ENCODE measurements around the gene INPP4B.

DNA sequence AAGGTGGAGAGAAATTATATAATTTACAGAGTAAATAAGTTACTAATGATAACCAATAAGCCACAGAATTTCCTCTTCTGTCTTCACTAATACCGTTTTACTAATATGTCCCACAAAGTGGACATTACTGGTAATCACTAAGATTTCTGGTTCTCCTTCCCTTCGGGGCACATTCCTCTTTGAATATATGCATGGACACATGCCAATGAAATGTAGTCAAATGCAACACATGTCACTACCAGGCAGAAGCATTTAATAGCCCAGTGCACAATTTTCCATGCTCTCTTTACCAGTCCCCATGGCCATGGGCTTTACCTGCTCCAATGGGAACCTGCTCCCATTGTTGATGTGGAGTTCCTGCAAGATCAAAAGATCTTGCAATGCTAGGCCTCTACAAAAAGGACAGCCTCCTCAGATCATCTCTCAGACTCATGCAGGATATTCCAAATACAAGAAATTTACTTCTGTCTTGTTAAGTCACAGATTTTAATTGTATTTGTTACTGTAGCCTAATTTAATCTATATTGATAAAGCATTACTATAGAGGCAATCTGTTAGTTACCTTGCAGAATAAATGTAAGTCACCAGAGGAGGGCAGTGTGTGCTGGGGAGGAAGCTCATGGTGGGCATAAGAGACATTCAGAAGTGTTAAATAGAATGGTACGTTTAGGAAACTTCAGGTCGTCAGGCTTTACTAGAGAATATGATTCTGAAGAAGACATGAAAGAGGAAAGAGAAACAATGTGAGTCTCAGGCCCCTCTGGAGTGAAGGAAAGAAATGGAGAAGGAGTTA is 37.1 kb upstream of the INPP4B start:
- TF ChIP-seq CTCF (IDR thresholded peaks at IDR 0.05): no peak
- no peak for TF ChIP-seq EZH2 (IDR thresholded peaks at IDR 0.05; ENCODE audit: borderline replicate concordance, insufficient read depth, low read depth, low read length, poor library complexity, severe bottlenecking)

Data from B cell (primary cell).